ENCODE results near the gene MARCKSL1. TPM values are rescaled to one million over a fixed set of nuclear protein-coding genes. Genes with fewer than 3 reads are reported as not detected.
A peak's percentile ranks its signal among the peaks of the same experiment; 100 is the strongest.

The MARCKSL1 gene
- 10 to 100 TPM in 4 of 6 donors, 1 to 10 TPM in 2; 7.3 to 49.5 (median 14.5) TPM for total RNA-seq
- 10 to 100 TPM; 16.3 to 16.5 TPM for polyA plus RNA-seq

- intact Hi-C loops (cut with DNase I), result no loop called here
- TF ChIP-seq CTCF (IDR thresholded peaks at IDR 0.05), result no peak
- DNase-seq (peak; percentile 64 to 94 (median 82)), FAIRE-seq (no peak), ATAC-seq (peak; percentile 72 to 79 (median 74))
- Histone ChIP-seq H3K9me3 (no peaks in the 10 kb centered on the region), H3K4me1 (peaks cover 0 to 8% (median 6%) of the 10 kb centered on the region in 3 donors), H3K4me3 (peak within 1 kb of the TSS; percentile 55 to 78 (median 59)), H3K27ac (peak within 1 kb of the TSS in 2 of 4 donors; percentile 33 to 44), H3K36me3 (peaks cover 0 to 12% (median 0%) of the 10 kb centered on the region in 3 donors), H3K27me3 (no peaks in the 10 kb centered on the region)
- WGBS, 2 donors, result 5 to 7% methylated on average over 36 to 95 of the region's 95 CpGs
Measured at GRCh38 chr1:32335790-32336590, at the start of gene MARCKSL1. TSS of gene MARCKSL1 (minus strand) at chr1:32336233. CDS start at chr1:32336033, 200 bp downstream.

GRCh38 chr1:32380057-32380456 lies 44.0 kb upstream of the MARCKSL1 start:
- no peaks in the 10 kb centered on the region for H3K27me3 ChIP-seq
- H3K4me1 ChIP-seq, result no peaks in the 10 kb centered on the region
- no peak for TF ChIP-seq CTCF (IDR thresholded peaks at IDR 0.05)
- FAIRE-seq (no peak), DNase-seq (no peak), ATAC-seq (no peak)
- H3K9me3 ChIP-seq, result no peaks in the 10 kb centered on the region
- H3K36me3 ChIP-seq, result peaks cover 8 to 96% (median 67%) of the 10 kb centered on the region in 3 donors
- no peak overlapping the region for H3K4me3 ChIP-seq
- intact Hi-C loops (cut with DNase I), result no loop called here
- 92 to 94% methylated on average over 9 of the region's 9 CpGs for WGBS, 2 donors
- H3K27ac ChIP-seq, result no peak overlapping the region

GRCh38 chr1:32377541-32378220 lies 41.6 kb upstream of the MARCKSL1 start:
- Histone ChIP-seq H3K4me1 (no peaks in the 10 kb centered on the region), H3K36me3 (peaks cover 2 to 87% (median 59%) of the 10 kb centered on the region in 3 donors), H3K9me3 (no peaks in the 10 kb centered on the region), H3K27me3 (no peaks in the 10 kb centered on the region), H3K4me3 (no peak overlapping the region), H3K27ac (no peak overlapping the region)
- TF ChIP-seq CTCF (IDR thresholded peaks at IDR 0.05), result no peak
- DNase-seq (peak in 1 of 6 donors; percentile 16), FAIRE-seq (no peak), ATAC-seq (peak in 1 of 4 donors; percentile 12)
- intact Hi-C loops (cut with DNase I), result no loop called here
- WGBS, 2 donors, result 90 to 96% methylated on average over 12 of the region's 12 CpGs

DNA sequence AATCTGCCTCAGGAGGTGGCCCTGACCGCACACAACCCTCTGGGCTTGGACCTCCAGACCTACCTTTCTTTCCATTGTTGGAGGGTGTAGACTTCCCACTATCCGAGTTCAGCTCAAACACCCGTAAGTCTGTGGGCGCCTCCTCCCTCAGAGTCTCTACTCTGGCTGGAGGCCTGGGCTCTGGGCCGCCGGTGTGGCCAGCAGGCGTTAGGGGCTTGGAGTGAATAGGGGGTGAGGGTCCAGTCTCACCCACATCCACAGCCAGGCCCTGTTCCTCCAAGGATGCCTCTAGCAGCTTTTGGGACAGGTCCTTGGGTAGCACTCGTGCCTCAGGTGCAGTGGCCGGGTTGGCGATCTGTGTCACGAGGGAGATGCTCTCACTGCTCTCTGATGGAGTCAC lies 40.2 kb upstream of the MARCKSL1 start:
- FAIRE-seq (no peak), ATAC-seq (no peak), DNase-seq (no peak)
- Histone ChIP-seq H3K36me3 (peaks cover 0 to 79% (median 59%) of the 10 kb centered on the region in 3 donors), H3K27me3 (no peaks in the 10 kb centered on the region), H3K4me3 (no peak overlapping the region), H3K27ac (no peak overlapping the region), H3K9me3 (no peaks in the 10 kb centered on the region), H3K4me1 (no peaks in the 10 kb centered on the region)
- TF ChIP-seq CTCF (IDR thresholded peaks at IDR 0.05), result no peak
- intact Hi-C loops (cut with DNase I), result no loop called here
- 96 to 98% methylated on average over 11 of the region's 11 CpGs for WGBS, 2 donors
